ENCODE results near the gene JAKMIP1.

Gene JAKMIP1

DNA sequence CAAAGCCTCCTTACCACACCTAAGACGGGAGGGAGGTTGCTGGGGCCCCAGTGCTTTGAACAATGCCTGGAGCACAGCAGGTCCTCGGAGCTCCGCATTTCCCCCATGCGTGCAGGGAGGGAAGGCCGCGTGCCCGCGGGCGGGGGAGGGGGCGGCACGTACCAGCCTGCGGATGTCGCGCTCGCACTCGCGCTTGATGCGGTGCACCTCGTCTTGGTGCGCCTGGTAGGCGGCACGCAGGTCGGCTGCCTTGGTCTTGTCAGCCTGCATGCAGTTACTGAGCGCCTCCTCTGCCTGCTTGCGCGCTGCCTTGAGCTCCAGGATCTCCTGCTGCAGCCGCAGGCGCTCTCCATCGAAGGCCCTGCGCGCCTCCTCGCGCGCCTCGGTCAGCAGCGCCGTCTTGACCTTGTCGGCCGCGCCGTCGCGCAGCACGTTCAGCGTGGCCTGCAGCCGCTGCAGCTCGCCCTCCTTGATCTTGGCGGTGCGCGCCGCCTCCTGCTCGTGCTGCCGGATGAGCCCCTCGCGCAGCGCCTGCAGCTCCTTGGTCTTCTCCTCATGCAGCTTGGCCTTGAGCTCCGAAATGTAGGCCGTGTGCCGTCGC, 94.9 kb downstream of the JAKMIP1 start:
- no peak for DNase-seq (ENCODE audit: extremely low read depth in 1 of 2, low read depth in 1 of 2)

GRCh38 chr4:6104541-6105130, 95.7 kb downstream of the JAKMIP1 start:
- DNase-seq (ENCODE audit: extremely low read depth in 1 of 2, low read depth in 1 of 2), result no peak

DNA sequence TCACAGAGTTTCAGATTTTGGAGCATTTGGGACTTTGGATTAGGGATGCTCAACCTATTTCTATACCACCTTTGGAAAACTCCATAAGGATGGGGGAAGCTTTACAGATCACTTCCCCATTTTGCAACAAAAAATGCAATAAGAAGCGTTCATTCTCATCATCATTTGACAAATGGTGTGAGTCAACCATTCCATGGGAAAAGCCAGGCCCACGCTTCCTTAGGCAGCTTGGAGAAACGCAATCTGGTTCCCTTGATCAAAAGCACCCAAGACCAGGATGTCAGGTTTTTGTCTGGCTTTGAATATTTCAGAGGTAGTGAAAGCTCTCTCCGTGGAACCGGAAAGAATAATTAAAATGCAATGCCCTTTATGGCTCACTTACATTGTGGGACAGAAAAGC, 102.8 kb downstream of the JAKMIP1 start:
- no peak for DNase-seq (ENCODE audit: extremely low read depth in 1 of 2, low read depth in 1 of 2)

GRCh38 chr4:6095897-6096296, 104.5 kb downstream of the JAKMIP1 start:
- DNase-seq (ENCODE audit: extremely low read depth in 1 of 2, low read depth in 1 of 2), result no peak

- no peak for DNase-seq (ENCODE audit: extremely low read depth in 1 of 2, low read depth in 1 of 2)
Observed at GRCh38 chr4:6095023-6095752, 105.2 kb downstream of the JAKMIP1 start.

- DNase-seq (ENCODE audit: extremely low read depth in 1 of 2, low read depth in 1 of 2), result no peak
Observed at GRCh38 chr4:6093671-6094070, 106.7 kb downstream of the JAKMIP1 start.

- no peak for DNase-seq (ENCODE audit: extremely low read depth in 1 of 2, low read depth in 1 of 2)
Observed at GRCh38 chr4:6092971-6093370, 107.4 kb downstream of the JAKMIP1 start.

GRCh38 chr4:6092131-6092530, 108.2 kb downstream of the JAKMIP1 start:
- DNase-seq (ENCODE audit: extremely low read depth in 1 of 2, low read depth in 1 of 2), result no peak

DNA sequence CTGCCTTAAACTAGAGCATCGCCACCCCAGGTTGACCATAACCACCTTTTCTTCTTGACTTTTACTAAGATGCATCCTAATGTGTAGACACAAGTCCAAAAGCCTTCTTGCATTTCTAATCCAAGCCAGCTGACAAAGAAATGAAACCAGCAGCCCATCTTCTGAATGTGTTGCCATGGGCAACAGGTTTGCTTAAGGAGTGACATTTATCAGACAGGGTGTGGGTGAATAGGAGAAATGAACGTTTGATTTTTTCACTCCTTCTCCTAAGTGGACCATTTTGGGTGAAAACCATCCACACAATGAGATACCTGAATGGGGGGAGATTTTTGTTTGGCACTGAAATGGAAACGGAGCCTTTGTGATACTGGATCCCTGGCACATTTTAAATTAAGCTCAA, 109.4 kb downstream of the JAKMIP1 start:
- no peak for DNase-seq (ENCODE audit: extremely low read depth in 1 of 2, low read depth in 1 of 2)

DNA sequence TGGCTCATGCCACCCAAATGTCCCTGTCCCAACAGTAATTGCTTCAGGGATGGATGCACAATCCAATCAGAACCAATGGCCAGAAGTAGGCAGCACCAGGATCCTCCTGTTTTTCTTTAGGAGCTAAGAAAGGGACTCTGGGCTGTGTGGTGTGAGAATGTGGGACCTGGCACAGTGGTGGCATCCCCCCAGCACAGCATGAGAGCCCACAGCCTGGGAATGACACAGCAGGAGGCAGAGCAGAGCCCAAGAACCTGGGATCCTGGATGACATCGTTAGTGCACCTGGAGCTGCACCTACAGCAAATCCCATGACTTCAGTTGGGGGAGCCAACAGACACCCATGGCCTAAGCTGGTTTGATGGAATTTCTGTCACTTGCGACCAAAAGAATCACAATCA, 111.4 kb downstream of the JAKMIP1 start:
- no peak for DNase-seq (ENCODE audit: extremely low read depth in 1 of 2, low read depth in 1 of 2)

DNA sequence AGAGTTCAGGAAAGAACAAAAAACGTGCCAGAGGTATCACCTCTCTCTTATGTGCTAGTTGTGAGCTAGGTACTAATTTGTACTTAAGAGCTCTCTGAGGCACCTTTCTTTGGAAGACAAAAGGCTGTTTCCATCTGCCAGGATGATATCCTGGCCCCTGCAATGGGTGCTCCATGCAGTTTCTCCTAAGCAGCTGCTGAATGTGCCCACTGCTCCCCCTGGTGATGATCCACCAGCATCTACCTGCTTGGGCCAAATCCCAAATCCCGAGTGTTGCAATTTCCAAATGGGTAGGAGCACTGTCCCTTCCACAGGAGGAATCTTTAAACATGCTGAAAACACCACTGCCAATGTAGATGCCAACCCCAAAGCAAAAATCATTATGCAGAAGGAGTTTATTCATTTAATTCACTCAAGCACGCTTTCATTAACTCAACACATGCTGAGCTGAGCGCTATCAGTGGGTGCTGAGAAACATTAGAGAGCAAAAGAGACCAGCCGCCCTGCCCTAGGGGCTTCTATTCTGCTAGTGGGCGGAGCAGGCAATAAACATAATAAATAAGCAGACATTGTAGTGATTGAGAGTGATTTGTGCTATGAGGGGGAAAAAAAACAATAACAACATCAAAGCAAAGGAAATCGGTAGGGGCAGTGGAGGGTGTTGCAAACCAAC, 112.5 kb downstream of the JAKMIP1 start:
- no peak for DNase-seq (ENCODE audit: extremely low read depth in 1 of 2, low read depth in 1 of 2)

- no peak for DNase-seq (ENCODE audit: extremely low read depth in 1 of 2, low read depth in 1 of 2)
Observed at GRCh38 chr4:6086846-6087245, 113.5 kb downstream of the JAKMIP1 start.

DNA sequence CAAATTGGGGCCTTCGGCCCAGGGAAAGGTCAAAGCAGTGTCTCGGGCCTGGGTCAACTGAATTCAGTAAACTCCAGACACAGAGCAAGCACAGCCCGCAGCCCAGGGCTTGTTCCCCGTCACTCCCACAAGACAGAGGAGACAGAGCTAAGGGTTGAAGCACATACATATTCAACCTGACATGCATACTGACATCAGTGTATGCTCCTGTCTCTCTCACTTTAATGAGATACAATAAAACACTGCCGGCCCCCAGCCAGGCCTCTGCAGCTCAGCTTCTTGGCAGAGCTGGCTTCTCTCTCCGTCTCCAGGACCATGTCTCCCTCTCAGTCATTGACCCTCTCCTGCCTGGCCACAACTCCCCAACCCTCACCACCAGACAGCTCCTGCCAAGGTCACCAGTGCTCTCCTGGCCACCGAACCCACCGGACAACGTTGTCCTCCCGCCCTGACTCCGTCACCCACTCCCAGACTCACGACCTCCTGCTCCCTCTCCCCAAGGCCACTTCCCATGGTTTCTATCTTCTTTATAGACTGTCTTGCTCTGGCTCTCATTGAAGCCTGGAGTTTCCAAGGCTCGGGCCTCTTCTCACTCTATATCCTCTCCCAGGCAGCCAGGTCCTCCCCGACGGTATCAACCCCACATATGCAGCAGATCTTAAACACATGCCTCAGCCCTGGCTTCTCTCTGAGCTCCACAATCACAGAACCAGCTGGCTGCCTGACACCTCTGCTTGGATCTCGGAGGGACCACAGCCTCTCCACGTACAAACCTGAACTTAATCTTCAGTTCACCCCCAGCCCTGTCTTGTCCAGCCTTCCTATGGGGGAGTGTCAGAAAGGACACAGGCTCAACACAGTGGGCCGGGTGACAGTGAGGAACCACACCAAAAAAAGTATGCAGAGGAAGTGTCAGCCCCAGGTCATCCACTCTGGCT, 114.4 kb downstream of the JAKMIP1 start:
- no peak for DNase-seq (ENCODE audit: extremely low read depth in 1 of 2, low read depth in 1 of 2)

DNA sequence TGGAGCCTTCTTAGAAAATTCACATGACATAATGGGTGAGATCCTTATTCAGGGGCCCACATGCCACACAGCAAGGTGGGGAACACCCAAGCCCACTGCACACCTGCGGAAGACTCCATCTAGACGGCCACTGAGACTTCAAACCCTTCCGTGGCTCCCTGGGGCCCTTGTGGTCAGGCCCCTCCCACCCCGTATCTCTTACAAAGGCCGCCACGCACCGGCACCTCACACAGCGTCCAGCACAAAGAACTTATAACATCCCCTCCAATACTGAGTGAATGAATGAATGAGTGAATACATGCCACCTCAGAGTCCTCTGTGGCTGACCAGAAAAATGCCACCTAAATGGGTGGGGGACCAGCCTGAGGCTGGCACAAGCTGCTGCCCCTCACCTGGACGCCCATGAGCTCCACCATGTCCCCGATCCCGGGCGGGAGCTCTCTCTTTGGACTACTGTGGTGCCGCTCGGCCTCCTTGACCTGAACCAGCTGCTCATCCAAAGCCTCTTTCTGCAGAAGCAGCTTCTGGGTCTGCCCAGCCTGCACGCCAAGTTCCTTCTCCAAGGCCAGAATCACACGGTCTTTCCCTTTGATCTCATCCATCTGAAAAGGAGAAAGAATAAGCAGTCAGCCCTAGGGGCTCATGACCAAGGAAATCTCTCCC, 115.2 kb downstream of the JAKMIP1 start:
- DNase-seq (ENCODE audit: extremely low read depth in 1 of 2, low read depth in 1 of 2), result no peak

DNA sequence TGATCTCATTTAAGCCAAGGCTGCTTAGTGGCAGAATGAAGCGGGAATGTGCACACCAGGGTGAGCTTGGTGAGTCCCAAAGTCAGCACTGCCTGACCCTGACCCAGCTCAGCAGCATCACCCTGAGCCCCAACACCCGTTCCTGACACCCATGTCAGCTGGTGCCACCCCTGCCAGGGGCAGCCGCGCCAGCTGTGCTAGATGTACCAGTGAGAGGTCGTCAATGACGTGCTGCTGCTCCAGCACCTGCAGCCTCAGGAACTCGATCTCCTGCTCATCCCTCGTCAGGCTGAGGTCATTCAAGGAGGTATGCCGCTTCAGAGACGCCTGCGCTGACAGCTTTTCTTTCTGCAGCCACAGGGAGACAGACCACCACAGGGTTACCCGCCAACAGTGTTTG, 120.4 kb downstream of the JAKMIP1 start:
- no peak for DNase-seq (ENCODE audit: extremely low read depth in 1 of 2, low read depth in 1 of 2)

GRCh38 chr4:6078560-6078959, 121.8 kb downstream of the JAKMIP1 start:
- no peak for DNase-seq (ENCODE audit: extremely low read depth in 1 of 2, low read depth in 1 of 2)

DNA sequence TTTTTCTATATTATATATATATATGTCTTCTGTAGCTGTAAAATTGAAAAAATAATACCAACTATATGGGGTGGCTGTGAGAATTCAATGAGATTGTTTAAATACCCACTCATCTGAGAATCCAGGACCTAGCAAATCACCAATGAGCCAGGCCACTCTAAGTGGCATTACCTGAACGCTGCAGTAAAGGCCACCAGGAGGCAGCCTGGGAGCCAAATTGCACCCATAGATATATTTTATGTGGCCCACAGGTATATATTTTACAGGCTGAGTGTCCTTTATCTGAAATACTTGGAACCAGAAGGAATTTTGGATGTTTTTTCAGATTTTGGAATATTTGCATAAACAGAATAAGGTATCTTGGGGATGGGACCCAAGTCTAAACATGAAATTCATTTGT, 124.0 kb downstream of the JAKMIP1 start:
- DNase-seq (ENCODE audit: extremely low read depth in 1 of 2, low read depth in 1 of 2), result no peak

GRCh38 chr4:6074758-6075157, 125.6 kb downstream of the JAKMIP1 start:
- DNase-seq (ENCODE audit: extremely low read depth in 1 of 2, low read depth in 1 of 2), result no peak

DNA sequence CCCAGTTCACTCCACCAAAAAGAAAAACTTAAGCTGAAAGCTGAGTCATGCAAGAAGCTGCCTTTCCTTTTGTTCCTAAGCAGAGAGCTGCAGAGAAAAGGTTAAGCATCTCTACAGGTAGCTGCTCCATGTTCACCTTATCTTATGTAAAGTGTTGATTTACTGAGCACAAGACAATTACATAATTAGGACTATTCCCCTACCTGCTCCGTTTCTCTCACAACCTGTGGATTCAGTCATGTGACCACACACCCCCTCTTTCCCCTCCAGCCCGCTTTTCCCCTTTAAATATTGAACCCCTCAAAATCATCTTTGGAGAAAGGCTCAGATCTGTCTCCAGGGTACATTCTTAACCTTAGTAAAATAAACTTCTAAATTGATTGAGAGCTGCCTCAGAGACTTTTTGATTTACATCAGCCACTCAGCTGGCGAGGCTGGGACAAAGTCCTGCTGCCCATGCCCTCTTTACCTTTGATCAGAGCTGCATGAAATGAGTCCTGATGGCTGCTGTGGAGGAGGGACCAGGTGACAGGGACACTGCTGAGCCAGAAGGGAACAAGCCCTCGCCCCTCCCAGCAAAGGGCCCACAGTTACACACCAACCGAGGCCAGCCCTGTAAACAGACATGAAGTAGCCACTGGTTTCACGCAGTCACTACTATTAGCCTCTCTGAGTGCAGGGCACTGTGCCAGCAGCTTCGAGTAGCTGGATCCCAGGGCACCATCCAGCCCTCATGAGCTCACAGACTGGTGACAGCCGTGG, 128.2 kb downstream of the JAKMIP1 start:
- DNase-seq (ENCODE audit: extremely low read depth in 1 of 2, low read depth in 1 of 2), result no peak
